Measurements from ENCODE around the gene TSPAN6.

Gene TSPAN6, protein sequence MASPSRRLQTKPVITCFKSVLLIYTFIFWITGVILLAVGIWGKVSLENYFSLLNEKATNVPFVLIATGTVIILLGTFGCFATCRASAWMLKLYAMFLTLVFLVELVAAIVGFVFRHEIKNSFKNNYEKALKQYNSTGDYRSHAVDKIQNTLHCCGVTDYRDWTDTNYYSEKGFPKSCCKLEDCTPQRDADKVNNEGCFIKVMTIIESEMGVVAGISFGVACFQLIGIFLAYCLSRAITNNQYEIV

DNA sequence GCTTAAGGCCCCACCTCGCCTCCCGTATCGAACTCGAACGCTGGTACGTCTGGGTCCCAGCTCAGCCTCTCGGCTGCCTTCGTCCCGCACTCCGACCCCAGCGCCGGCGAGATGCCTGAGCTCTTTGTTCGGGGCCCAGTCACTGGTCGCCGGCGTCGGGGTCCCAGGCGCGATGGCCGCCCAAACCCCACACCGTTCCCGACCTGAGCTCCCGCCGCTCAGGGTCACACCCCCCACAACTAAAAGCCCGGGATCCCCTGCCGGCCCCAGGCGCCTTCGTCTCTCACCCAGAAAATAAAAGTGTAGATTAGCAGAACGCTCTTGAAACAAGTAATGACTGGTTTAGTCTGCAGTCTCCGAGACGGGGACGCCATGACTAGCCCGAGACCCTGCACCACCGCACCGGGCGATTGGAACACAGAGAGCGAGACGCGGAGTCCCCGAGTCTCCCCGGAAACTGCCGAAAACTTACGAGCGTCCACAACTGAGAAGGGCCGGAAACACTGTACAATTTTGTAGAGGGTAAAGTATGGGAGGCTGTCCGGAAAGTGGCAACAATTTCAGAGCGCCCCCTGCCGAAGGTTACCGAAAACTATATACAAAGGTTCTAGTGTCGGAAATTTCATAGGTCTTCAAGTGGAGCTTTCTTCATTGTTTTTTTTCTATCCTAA lies at the start of gene TSPAN6:
Gene TSPAN6 (minus strand): TSS at position 486 of the 671 bp plus-strand sequence. CDS start 112 bp downstream, at position 374.
- peak; percentile 59 for DNase-seq

GRCh38 chrX:100685997-100686305 lies 49.3 kb upstream of the TSPAN6 start:
- DNase-seq: no peak

DNA sequence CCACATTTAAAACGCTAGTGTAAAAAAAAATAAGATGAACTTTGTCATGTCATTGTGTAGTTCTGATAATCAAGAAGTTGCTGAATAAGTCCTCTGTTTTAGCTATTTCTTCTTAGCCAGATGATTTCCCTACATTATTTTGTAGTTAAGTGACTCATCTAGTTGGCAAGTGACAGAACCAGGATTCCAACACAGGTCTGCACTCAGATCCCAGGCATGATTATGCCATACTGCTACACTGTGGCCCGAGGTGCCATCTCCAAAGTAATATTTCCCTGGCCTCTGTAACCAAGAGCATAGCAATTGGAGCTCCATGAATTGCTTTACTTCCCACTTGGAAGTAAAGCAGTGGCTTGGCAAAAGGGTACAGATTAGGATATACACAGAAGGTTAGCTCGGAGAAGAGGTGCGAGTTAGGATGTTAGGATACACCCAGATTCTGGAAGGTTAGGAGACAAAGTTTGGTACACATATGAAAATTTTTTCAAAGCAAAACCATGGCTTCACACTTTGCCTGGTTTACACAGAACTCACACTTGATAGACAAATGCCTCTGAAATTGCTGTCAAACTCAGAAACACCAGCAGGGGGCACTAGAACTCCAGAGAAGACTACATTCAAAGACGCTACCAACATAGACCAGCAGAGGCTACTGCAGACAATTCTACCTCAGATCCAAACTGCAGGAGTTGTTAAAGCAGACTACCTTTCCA lies 48.8 kb upstream of the TSPAN6 start:
- peak; percentile 63 for DNase-seq

DNA sequence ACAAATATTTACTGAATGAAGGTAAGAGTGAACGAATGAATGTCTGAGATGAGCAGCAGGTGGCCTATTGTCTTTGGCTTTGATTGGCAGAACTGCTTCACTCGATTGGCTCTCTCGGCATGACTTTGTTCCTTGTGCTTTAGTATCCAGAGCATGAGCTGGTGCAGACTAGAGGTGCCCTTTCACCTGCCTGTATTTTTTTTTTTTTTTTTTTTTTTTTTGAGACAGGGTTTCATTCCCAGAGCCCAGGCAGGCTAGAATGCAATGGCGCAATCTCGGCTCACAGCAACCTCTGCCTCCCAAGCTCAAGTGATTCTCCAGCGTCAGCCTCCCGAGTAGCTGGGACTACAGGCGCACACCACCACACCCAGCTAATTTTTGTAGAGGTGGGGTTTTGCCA lies 46.3 kb upstream of the TSPAN6 start:
- DNase-seq: no peak

DNA sequence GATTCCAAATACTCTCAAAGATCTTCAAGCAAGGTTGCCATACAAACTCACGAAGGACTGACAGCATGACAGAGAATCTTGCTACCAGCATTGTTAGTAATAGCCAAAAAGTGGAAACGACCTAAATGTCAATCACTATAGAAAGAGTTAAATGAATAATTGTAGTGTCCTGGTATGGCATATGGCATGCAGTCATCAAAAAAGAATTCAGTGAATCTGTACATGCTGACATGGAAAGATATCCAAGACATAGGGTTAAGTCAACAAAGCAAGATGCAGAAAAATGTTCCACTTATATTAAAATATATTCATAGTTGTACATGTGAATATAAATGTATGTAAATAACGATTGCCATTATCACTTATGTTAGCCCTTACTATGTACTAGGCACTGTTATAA lies 45.0 kb upstream of the TSPAN6 start:
- no peak for DNase-seq

- no peak for DNase-seq
Observed at GRCh38 chrX:100680756-100681155, 44.1 kb upstream of the TSPAN6 start.

- no peak for DNase-seq
Observed at GRCh38 chrX:100677611-100678181, 41.1 kb upstream of the TSPAN6 start.

DNA sequence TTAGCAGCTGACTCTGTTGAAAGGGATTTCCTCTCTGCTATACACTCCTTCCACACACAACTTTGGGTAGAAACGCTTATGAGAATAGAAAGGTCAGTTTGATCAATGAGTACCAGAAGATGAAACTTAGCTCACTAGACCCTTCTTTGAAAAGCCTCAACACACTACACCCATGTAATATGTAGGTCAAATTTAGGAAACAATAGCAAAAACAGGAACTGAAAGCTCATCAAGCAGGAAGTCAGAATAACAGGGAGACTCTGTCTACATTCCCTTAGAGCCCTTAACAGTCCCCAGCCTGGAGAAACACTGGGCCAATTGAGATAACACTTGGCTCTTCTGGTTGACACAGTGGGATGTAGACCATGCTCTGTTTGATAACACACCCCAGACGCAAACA lies 38.1 kb upstream of the TSPAN6 start:
- DNase-seq: peak; percentile 56

DNA sequence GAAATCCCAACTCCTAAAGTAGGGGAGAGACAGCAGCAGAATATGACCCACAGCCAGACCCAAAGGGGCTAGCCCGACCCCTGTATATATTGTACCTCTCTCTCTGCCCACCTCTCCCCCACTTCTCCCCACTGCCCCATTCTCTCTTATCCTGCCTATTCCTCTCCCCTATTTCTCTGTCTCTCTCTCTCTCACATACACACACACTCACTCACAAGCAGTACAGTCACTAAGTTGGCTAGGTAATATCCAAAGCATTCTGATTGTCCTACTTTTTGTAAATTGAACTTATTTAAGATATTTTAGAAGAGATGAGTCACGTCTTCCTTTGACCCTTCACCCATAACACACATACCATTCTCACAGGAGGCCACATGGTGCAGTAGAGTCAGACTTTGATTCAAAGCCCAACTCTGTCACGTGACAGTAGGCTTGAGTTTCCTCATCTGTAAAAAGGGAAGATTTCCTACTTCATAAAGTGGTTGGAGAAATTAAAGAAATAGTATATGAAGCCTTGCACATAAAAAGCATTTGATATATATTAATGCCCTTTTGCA lies 36.9 kb upstream of the TSPAN6 start:
- peak; percentile 25 for DNase-seq

DNA sequence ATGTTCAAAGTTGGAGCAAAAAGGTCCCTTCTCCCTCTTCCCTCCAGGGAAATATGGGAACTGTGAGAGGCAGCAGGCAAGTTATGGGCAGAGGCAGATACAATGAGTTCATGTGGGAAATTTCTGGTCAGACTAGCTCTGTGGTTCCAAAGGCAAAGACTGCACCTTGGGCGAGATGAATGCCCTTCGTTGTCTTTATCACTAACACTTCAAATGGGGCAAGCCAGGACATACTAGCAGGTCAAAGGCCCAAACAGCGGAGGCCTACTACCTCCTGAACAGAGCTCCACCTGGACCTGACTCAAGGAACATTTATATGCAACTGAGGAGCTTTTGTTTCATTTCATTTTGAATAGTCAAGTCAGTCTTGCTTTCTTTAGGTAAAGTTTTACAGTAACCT lies 36.4 kb upstream of the TSPAN6 start:
- DNase-seq: no peak

DNA sequence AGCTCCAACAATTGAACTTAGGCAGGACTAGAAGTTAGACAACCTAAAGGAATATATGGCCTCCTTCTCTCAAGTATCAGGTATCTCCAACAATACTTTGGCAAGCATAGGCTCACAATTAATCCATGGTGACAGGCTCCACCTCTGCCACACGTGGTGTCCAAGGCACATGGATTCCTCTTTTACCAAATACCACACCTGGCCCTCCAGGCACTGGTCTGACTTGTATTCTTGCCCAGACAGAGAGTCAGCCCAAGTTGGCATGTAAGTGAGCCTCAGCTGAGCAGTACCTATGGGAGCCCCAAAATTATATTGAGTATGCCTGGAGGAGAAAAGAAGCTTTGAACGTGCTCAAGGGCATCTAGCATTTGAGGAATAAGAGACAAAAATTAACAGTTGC lies 27.0 kb upstream of the TSPAN6 start:
- no peak for DNase-seq

GRCh38 chrX:100662796-100663195 lies 26.2 kb upstream of the TSPAN6 start:
- peak; percentile 48 for DNase-seq

DNA sequence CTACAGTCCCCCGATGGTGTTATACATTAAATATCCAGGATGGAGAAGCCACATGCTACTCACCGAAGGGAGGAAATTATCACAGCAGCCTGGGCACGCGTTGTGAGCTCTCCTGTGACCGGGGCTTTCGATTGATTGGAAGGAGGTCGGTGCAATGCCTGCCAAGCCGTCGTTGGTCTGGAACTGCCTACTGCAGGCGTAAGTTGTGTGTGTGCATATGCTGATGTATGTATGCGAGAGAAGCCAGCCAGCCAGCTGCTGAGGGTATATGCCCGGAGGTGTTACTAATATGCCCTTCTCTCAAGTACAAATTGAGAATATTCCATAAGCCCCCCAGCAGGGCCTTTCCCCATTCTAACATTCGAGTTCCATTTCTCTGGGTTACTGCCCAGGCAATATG lies 25.6 kb upstream of the TSPAN6 start:
- no peak for DNase-seq

- DNase-seq: no peak
Observed at GRCh38 chrX:100659431-100660137, 23.0 kb upstream of the TSPAN6 start.

GRCh38 chrX:100658941-100659381 lies 22.4 kb upstream of the TSPAN6 start:
- DNase-seq: peak; percentile 10

GRCh38 chrX:100654261-100654660 lies 17.7 kb upstream of the TSPAN6 start:
- no peak for DNase-seq

GRCh38 chrX:100652266-100652665 lies 15.7 kb upstream of the TSPAN6 start:
- DNase-seq: no peak

- DNase-seq: no peak
Observed at GRCh38 chrX:100650841-100651240, 14.2 kb upstream of the TSPAN6 start.

GRCh38 chrX:100649550-100650356 lies 13.1 kb upstream of the TSPAN6 start:
- peak; percentile 78 for DNase-seq

- no peak for DNase-seq
Observed at GRCh38 chrX:100648458-100649417, 12.1 kb upstream of the TSPAN6 start.

DNA sequence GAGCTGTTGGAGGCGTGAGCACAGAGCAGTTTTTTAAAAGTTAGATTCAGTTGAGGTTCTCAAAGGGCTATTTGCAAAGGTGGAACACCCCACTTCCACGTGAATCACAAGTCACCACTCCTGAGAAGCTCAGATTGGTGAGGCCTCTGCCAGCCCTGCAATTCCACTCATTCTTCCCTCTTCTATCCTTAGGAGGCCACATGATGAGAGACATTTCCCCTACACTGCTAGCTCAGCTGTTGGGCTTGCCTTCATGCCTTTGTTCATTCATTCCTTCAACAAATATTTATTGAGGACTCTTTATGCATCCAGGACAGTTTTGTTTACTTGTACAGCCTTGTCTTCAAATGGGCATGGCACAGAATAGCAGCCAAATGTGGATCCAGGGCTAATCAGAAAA lies 11.1 kb upstream of the TSPAN6 start:
- no peak for DNase-seq

Measured in inflammatory macrophage treated with lipopolysaccharide for 4 hours (primary cell).